GM19351 (cell line): ENCODE measurements around the gene STX16.
"Not testable (repeated sequence)": the region's sequence is repeated elsewhere in the genome, so short reads cannot be mapped to it uniquely, and the experiment has no call there.

Source experiments
- ATAC-seq: cut with Tn5 transposase; IDR thresholded peaks from one replicate; pipeline ENCODE4 v1.9.1; 2021; ENCODE audit warnings: mild to moderate bottlenecking, moderate library complexity; ENCODE audit not compliant: unreplicated experiment

Gene STX16

GRCh38 chr20:58635279-58635665 lies 15.8 kb upstream of the STX16 start:
- ATAC-seq, result no peak

- ATAC-seq, result no peak
These were observed 14.6 kb upstream of the STX16 start for GRCh38 chr20:58636396-58636982.

- no peak for ATAC-seq
These were observed 14.1 kb upstream of the STX16 start for GRCh38 chr20:58636983-58637421.

- no peak for ATAC-seq
These were observed 13.4 kb upstream of the STX16 start for GRCh38 chr20:58637466-58638213.

GRCh38 chr20:58638467-58639181 lies 12.5 kb upstream of the STX16 start:
- ATAC-seq, result no peak

- ATAC-seq, result no peak
These were observed 11.6 kb upstream of the STX16 start for GRCh38 chr20:58639182-58640146.

- ATAC-seq, result no peak
These were observed 10.6 kb upstream of the STX16 start for GRCh38 chr20:58640446-58640845.

- no peak for ATAC-seq
These were observed 8.6 kb upstream of the STX16 start for GRCh38 chr20:58642441-58642840.

- ATAC-seq, result not testable (repeated sequence)
These were observed 8.2 kb upstream of the STX16 start for GRCh38 chr20:58642896-58643295.

- no peak for ATAC-seq
These were observed 5.6 kb upstream of the STX16 start for GRCh38 chr20:58645412-58645968.

GRCh38 chr20:58646257-58646656 lies 4.8 kb upstream of the STX16 start:
- no peak for ATAC-seq

- ATAC-seq, result no peak
These were observed 4.4 kb upstream of the STX16 start for GRCh38 chr20:58646703-58647102.

GRCh38 chr20:58647162-58647795 lies 3.8 kb upstream of the STX16 start:
- no peak for ATAC-seq

- no peak for ATAC-seq
These were observed 3.1 kb upstream of the STX16 start for GRCh38 chr20:58647796-58648501.

GRCh38 chr20:58648502-58648825 lies 2.6 kb upstream of the STX16 start:
- not testable (repeated sequence) for ATAC-seq

- no peak for ATAC-seq
These were observed 1.5 kb upstream of the STX16 start for GRCh38 chr20:58649288-58650180.

GRCh38 chr20:58650181-58650775 lies 805 bp upstream of the STX16 start:
- ATAC-seq, result no peak

GRCh38 chr20:58651559-58651945 lies 469 bp downstream of the STX16 start:
- no peak for ATAC-seq
